Left ventricle myocardium inferior (tissue), 1 donor: Measurements from ENCODE around the gene WBP11. TPM values are rescaled to one million over a fixed set of nuclear protein-coding genes. Genes with fewer than 3 reads are reported as not detected.
"Not testable (repeated sequence)": the region's sequence is repeated elsewhere in the genome, so short reads cannot be mapped to it uniquely, and the experiment has no call there.

Experiments
- DNase-seq: peaks from one replicate; pipeline ENCODE4 v3.0.0-alpha.2; 2020
- H3K27ac ChIP-seq: fragments of 200-600 bp; replicated peaks from 2 replicates; pipeline ENCODE4 v1.8.0; 2021
- H3K27me3 ChIP-seq: fragments of 200-600 bp; 2 replicates; pipeline ENCODE4 v1.8.0; 2021; ENCODE audit warnings: low read depth
- H3K36me3 ChIP-seq: fragments of 200-600 bp; 2 replicates; pipeline ENCODE4 v1.8.0; 2021
- H3K4me1 ChIP-seq: fragments of 200-600 bp; 2 replicates; pipeline ENCODE4 v1.8.0; 2021
- H3K4me3 ChIP-seq: fragments of 200-600 bp; 2 replicates; pipeline ENCODE4 v1.8.0; 2021; ENCODE audit warnings: mild to moderate bottlenecking, moderate library complexity
- H3K9me3 ChIP-seq: fragments of 200-600 bp; replicated peaks from 2 replicates; pipeline ENCODE4 v1.8.0; 2021
- CTCF ChIP-seq: fragments of 200-600 bp; IDR thresholded peaks from 2 replicates; pipeline ENCODE4 v1.8.0; 2021; ENCODE audit warnings: antibody characterized with exemption, mild to moderate bottlenecking, borderline replicate concordance
- intact Hi-C: fragments of 100-400 bp; cut with micrococcal nuclease; formaldehyde crosslinking; loops from one replicate; pipeline ENCODE4 v1.11.0; 2022
- total RNA-seq: library from RNA; stranded (reverse); fragmentation: NEBNext Ultra II Directional; extraction: Animal tissue kit (Norgen Biotek cat#: 25700); gene quantifications from one replicate; pipeline ENCODE4 v1.2.1, GENCODE V29; 2021
- donor health status: DM: no; HTN: yes; CAD: no; lungs with severe emphysema.

WBP11 gene
- total RNA-seq, 1 donor from 2014 or later, result 49.7 TPM

GRCh38 chr12:14756334-14757143 is 46.7 kb downstream of the WBP11 start:
- Histone ChIP-seq H3K4me1 (no peaks in the 10 kb centered on the region), H3K27me3 (no peaks in the 10 kb centered on the region), H3K4me3 (no peak overlapping the region), H3K36me3 (no peaks in the 10 kb centered on the region), H3K27ac (no peak overlapping the region), H3K9me3 (no peaks in the 10 kb centered on the region)
- intact Hi-C loops, result no loop called here
- TF ChIP-seq CTCF, result peak; percentile 40
- no peak for DNase-seq

DNA sequence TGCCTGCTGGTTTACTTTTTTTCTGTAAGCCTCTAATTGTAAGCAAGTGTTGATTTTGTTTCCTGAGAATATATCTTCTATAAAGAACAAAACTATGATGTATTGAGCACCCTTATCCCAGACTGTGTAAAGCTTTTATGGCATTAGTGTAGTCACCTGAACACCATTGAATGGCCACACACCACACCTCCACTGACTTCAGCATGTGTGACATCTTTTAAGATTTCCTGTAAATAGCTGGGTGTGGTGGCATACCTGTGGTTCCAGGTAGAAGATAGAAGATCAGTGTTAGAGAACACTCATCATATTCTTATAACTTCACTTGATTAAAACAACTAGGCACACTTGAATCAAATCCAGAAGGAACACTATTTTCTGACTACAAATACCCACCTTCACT is 51.3 kb downstream of the WBP11 start:
- no peak for TF ChIP-seq CTCF
- no peaks in the 10 kb centered on the region for H3K36me3 ChIP-seq
- DNase-seq, result no peak
- H3K27me3 ChIP-seq, result no peaks in the 10 kb centered on the region
- H3K9me3 ChIP-seq, result no peaks in the 10 kb centered on the region
- intact Hi-C loops, result no loop called here
- no peaks in the 10 kb centered on the region for H3K4me1 ChIP-seq
- no peak overlapping the region for H3K27ac ChIP-seq
- H3K4me3 ChIP-seq, result no peak overlapping the region

DNA sequence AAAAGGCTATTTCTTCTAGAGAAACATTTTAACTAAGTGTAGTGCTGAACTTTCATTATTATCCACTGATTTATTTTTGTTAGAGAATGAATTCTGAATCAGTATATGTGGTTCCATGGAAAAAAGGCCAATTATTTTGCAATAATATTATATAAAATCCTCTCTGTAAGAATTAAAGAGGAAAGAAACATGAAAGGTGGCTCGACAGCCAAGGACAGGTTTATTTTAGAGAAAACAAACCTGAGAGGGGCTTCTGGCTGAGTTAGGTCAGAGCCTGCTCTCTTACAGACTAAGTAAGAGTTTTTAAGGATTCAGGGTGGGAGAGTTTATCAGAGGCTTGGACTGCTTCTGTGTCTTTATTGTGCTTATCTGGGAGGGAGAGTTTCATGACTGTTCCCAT is 60.2 kb downstream of the WBP11 start:
- peaks cover 12% of the 10 kb centered on the region for H3K36me3 ChIP-seq

DNA sequence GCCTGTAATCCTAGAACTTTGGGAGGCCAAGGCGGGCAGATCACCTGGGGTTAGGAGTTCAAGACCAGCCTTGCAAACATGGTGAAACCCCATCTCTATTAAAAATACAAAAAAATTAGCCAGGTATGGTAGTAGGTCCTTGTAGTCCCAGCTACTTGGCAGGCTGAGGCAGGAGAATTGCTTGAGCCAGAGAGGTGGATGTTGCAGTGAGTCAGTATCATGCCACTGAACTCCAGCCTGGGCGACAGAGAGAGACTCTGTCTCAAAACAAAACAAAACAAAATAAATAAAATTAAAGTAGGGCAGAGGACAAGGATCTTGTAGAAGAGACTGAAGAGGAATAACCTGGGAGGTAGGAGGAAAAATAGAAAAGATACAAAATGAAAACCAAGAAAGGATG is 61.3 kb downstream of the WBP11 start:
- no peaks in the 10 kb centered on the region for H3K4me1 ChIP-seq
- H3K36me3 ChIP-seq, result peaks cover 12% of the 10 kb centered on the region
- H3K4me3 ChIP-seq, result no peak overlapping the region
- H3K27me3 ChIP-seq, result no peaks in the 10 kb centered on the region
- H3K9me3 ChIP-seq, result peaks cover 20% of the 10 kb centered on the region
- no peak overlapping the region for H3K27ac ChIP-seq
- intact Hi-C loops, result no loop called here
- no peak for DNase-seq
- no peak for TF ChIP-seq CTCF

More for the DNA sequence above, 60.2 kb downstream of the WBP11 start:
- Histone ChIP-seq H3K4me3 (no peak overlapping the region), H3K9me3 (peaks cover 20% of the 10 kb centered on the region), H3K27me3 (no peaks in the 10 kb centered on the region), H3K4me1 (no peaks in the 10 kb centered on the region), H3K27ac (no peak overlapping the region)
- no peak for TF ChIP-seq CTCF
- intact Hi-C loops, result no loop called here
- no peak for DNase-seq

GRCh38 chr12:14741153-14741552 is 62.1 kb downstream of the WBP11 start:
- DNase-seq, result no peak
- Histone ChIP-seq H3K4me1 (no peaks in the 10 kb centered on the region), H3K36me3 (peaks cover 11% of the 10 kb centered on the region), H3K9me3 (peaks cover 20% of the 10 kb centered on the region), H3K4me3 (no peak overlapping the region), H3K27me3 (no peaks in the 10 kb centered on the region), H3K27ac (no peak overlapping the region)
- intact Hi-C loops, result no loop called here
- TF ChIP-seq CTCF, result no peak

DNA sequence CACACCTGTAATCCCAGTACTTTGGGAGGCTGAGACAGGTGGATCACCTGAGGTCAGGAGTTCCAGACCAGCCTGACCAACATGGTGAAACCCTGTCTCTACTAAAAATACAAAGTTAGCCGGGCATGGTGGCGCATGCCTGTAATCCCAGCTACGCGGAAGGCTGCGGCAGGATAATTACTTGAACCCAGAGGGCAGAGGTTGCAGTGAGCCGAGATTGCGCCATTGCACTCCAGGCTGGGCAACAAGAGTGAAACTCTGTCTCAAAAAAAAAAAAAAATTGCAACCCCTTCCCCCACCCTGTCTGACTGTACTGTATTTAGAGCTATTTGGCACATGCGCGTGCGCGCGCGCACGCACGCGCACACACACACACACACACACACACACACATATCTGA is 66.8 kb downstream of the WBP11 start:
- DNase-seq, H3K4me3 ChIP-seq, H3K27me3 ChIP-seq, H3K4me1 ChIP-seq, H3K27ac ChIP-seq, H3K9me3 ChIP-seq, intact Hi-C loops, H3K36me3 ChIP-seq: not testable (repeated sequence)

Other genes starting within 250 kb of the WBP11 start
- 29.1 TPM for gene PLBD1, start 235.6 kb downstream of the WBP11 start, total RNA-seq
- 0.11 TPM for gene GUCY2C, start 106.9 kb downstream of the WBP11 start, total RNA-seq
- 1.9 TPM for gene C12orf60, start 192 bp upstream of the WBP11 start, total RNA-seq
- 0.14 TPM for gene SMCO3, start 10.7 kb upstream of the WBP11 start, total RNA-seq
- 5.0 TPM for gene ART4, start 40.0 kb upstream of the WBP11 start, total RNA-seq
- 497 TPM for gene MGP, start 82.4 kb upstream of the WBP11 start, total RNA-seq
- 0.14 TPM for gene ERP27, start 135.1 kb upstream of the WBP11 start, total RNA-seq
- 50.6 TPM for gene ARHGDIB, start 158.1 kb upstream of the WBP11 start, total RNA-seq
- not detected for gene PDE6H, start 169.6 kb upstream of the WBP11 start, total RNA-seq